Kidney capillary endothelial cell (primary cell): ENCODE results near the gene CCNG2.

Source experiments
- DNase-seq: peaks from one replicate; pipeline ENCODE4 v3.0.0-alpha.2; 2018; ENCODE audit warnings: low spot score

The CCNG2 gene

DNA sequence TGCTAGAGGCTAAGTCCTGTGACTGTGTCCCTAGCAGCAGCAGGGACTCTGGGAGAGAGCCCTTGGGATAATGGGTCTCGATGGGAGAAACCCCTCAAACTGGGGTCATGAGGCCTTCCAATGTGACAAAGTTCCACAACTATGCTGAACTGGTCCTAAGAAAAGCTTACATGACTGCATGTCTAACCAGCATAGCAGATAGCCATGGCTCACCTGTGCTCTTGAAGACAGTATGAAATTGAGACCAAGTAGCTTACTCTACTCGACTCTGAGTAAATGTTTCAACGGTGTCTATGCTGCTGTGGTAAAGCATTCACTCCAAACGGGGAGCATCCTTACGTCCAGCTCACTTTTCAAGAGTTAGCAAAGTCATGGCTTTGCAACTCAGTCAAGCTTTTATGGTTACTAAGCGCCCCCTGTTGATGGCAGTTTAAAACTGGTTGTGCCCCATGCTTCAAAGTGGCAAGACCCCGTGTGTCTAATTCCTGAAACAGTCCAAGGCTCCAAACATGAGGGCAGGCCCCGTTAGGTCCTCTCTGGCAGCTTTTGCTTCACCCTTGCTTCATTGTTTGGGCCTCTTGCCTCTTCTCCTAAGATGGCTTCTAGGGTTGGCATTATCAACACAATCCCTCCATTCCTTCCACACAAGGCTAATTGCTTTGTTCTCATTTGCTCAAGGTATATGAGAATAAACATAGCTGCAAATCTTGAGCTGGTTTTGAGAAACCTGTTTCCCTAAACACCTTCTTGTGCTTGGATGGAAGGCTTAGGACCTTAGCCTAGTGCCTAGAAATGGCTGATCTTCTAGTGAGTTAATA lies 46.6 kb downstream of the CCNG2 start:
- DNase-seq = peak; percentile 67

GRCh38 chr4:77204621-77205020 lies 47.6 kb downstream of the CCNG2 start:
- DNase-seq = no peak

GRCh38 chr4:77209012-77209411 lies 52.0 kb downstream of the CCNG2 start:
- no peak for DNase-seq

DNA sequence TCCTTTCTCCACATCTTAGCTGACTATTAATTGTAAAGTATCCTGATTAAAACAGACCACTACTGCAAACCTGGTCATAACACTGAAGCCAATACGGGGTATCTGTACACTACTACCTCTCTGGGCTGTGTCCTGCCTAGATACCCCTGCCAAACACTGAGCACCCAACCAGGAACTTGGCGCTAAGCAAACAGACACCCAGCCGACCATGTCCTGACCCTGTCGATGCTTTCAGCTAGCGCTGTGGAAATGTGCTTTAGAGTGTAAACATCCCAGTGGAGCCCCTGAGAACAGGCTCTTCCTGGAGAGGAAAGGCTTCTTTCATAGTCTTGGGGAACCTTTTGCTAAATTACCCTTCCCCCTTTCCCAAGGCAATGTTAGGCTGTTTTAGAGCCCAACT lies 52.9 kb downstream of the CCNG2 start:
- no peak for DNase-seq

DNA sequence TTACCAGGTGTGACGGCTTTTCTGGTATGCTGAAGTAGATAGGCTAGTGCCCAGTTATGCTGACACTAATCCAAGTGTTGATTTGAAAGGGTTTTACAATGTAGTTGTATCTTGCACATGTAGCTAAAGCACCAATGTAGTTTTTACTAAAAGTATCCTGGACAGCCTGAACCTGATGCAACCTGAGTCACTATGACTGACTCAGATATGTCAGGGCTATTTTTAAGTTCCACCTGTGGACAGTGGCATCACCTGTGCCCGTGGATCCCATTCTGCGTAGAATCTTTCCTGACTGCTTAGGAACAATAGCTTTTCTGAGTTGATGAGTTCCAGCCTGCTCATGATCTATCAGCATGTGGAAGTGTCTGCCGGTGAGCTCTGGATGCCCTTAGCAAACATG lies 58.1 kb downstream of the CCNG2 start:
- no peak for DNase-seq

DNA sequence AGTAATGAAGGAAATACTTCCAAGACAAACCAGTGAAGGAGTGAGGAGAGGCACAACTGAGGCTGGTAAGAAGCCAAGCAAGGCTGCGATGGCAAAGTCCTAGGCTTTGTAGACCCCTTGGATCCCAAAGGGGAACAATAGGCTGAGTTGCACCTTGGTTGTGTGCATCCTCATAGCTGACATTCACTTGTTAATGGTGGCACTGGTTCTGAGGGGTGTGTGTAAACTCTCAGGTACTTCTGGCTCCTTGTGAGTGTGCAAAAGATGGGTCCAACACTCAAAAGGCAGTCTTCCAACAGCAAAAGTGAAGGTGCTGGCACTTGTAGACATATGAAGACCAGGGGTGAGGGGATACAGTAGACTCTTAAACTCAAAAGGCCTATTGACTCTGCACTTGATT lies 60.5 kb downstream of the CCNG2 start:
- DNase-seq = no peak

DNA sequence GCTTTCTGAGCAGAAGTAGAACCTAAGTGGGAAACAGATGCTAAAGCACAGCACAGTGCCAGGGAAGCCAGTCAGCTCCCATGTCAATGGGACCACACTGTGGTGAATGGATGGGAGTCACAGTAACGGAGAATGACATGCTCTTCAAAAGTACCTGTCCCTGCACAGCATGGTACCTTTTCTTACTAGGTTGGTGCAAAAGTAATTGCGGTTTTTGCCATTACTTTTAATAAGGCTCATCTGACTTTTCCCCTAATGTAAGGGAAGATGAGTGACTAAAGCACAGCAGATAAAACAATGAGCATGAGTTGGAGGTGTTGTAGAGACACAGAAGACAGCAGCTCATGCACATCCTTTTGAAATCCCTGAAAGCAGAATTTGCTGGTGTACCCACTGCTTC lies 62.3 kb downstream of the CCNG2 start:
- DNase-seq = no peak
